ENCODE measurements around the gene CHIA. TPM values are rescaled to one million over a fixed set of nuclear protein-coding genes. Genes with fewer than 3 reads are reported as not detected.
"Not testable (repeated sequence)": the region's sequence is repeated elsewhere in the genome, so short reads cannot be mapped to it uniquely, and the experiment has no call there.

Gene CHIA
- total RNA-seq, 2 experiments from 2014 or later, result not detected

- intact Hi-C loops (cut with micrococcal nuclease), result no loop called here
- Mint-ChIP-seq H3K9me3 (no peaks in the 10 kb centered on the region), H3K4me3 (peak overlapping the region; percentile 78), H3K27ac (peak overlapping the region; percentile 30), H3K4me1 (ENCODE audit: low read depth) (peaks cover 9% of the 10 kb centered on the region), H3K36me3 (no peaks in the 10 kb centered on the region), H3K27me3 (no peaks in the 10 kb centered on the region)
- ChIA-PET POLR2A (interaction anchor here (0.6 to 1.5 kb wide), 5 partner anchors 12 to 146 kb away, joined by 3 read pairs; partner anchors contain the start of gene DENND2D), CTCF (interaction anchor here (0.7 to 3.6 kb wide), 12 partner anchors 13 to 401 kb away, joined by 3 to 15 read pairs (median 4); no protein-coding TSS in a partner anchor)
- peak; percentile 89 for DNase-seq
Measured at GRCh38 chr1:111346089-111346885, 55.6 kb downstream of the CHIA start.

DNA sequence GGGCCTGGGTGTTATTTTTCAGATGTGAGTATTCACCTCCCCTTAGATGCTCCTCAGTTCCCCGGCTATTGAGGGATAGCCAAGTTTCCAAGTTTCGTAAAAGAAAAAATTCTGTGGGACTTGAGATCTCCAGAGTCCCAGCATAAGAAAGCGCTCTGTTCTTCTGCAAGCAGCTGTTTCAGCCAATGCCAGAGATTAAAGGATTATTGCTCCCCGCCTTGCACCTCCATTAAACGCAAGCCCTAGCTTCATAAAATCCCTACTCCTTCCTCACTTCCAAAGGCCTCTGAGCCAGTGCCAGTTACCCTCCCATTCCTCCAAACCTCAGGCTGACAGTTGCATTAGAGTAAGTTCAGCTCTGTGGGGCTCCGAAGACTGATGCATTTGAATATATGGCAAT, 56.4 kb downstream of the CHIA start:
- Mint-ChIP-seq H3K36me3 (no peaks in the 10 kb centered on the region), H3K27ac (no peak overlapping the region), H3K27me3 (no peaks in the 10 kb centered on the region), H3K4me1 (ENCODE audit: low read depth) (peaks cover 9% of the 10 kb centered on the region), H3K9me3 (no peaks in the 10 kb centered on the region), H3K4me3 (peak overlapping the region; percentile 78)
- intact Hi-C loops (cut with micrococcal nuclease), result no loop called here
- ChIA-PET POLR2A (interaction anchor here (1.5 kb wide), 1 partner anchor 126 kb away, joined by 3 read pairs; no protein-coding TSS in a partner anchor), CTCF (interaction anchor here (1.2 to 3.6 kb wide), 4 partner anchors 13 to 124 kb away, joined by 3 to 15 read pairs (median 6); no protein-coding TSS in a partner anchor)
- DNase-seq, result no peak

GRCh38 chr1:111351700-111352099, 61.0 kb downstream of the CHIA start:
- intact Hi-C loops (cut with micrococcal nuclease), result no loop called here
- H3K27me3 Mint-ChIP-seq, result no peaks in the 10 kb centered on the region
- POLR2A ChIA-PET, result no interaction called here
- H3K27ac Mint-ChIP-seq, result no peak overlapping the region
- CTCF ChIA-PET, result interaction anchor here (2.0 kb wide), 1 partner anchor 128 kb away, joined by 7 read pairs; no protein-coding TSS in a partner anchor
- peaks cover 16% of the 10 kb centered on the region for H3K4me1 Mint-ChIP-seq (ENCODE audit: low read depth)
- no peak for DNase-seq
- no peaks in the 10 kb centered on the region for H3K9me3 Mint-ChIP-seq
- no peaks in the 10 kb centered on the region for H3K36me3 Mint-ChIP-seq
- H3K4me3 Mint-ChIP-seq, result no peak overlapping the region

DNA sequence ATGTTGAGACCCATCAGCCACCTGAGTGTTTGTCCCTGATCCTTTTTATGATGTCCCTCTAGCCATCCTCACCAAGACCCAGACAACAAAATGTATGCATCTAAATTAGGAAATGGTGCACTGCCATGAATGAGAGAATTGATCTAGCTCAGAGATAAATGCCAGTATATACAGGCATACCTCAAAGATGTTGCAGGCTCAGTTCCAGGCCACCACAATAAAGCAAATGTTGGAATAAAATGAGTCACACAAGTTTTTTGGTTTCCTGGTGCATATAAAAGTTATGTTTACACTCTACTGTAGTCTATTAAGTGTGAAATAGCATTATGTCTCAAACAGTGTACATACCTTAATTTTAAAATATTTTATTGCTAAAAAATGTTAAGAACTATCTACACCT, 63.9 kb downstream of the CHIA start:
- Mint-ChIP-seq H3K27me3 (no peaks in the 10 kb centered on the region), H3K36me3 (no peaks in the 10 kb centered on the region), H3K9me3 (no peaks in the 10 kb centered on the region), H3K27ac (no peak overlapping the region), H3K4me1 (ENCODE audit: low read depth) (peaks cover 11% of the 10 kb centered on the region), H3K4me3 (no peak overlapping the region)
- ChIA-PET POLR2A (no interaction called here), CTCF (no interaction called here)
- intact Hi-C loops (cut with micrococcal nuclease), result no loop called here
- no peak for DNase-seq

DNA sequence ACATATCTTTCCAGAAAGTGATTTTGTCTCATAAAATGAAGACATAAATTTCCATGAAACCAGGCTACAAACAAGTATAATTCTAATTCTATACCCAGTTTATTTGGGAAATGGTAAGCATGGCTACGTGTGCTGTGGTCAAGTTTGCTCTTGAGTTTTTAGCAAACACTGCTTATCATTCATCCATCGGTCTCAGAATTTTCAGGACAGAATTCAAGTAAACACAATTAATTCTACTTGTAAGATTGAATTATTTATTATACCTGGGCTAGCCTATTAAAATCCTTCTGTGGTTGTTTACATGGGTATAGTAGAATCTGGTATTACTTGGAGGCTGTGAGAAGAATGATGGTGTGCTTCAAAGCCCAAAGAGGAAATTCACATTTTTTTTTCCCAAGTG, 68.3 kb downstream of the CHIA start:
- Mint-ChIP-seq H3K9me3 (no peaks in the 10 kb centered on the region), H3K27ac (no peak overlapping the region), H3K4me1 (ENCODE audit: low read depth) (peaks cover 11% of the 10 kb centered on the region), H3K4me3 (no peak overlapping the region), H3K36me3 (no peaks in the 10 kb centered on the region), H3K27me3 (peaks cover 2% of the 10 kb centered on the region)
- ChIA-PET POLR2A (no interaction called here), CTCF (interaction anchor here (0.6 kb wide), 1 partner anchor 386 kb away, joined by 3 read pairs; no protein-coding TSS in a partner anchor)
- intact Hi-C loops (cut with micrococcal nuclease), result no loop called here
- DNase-seq, result no peak

DNA sequence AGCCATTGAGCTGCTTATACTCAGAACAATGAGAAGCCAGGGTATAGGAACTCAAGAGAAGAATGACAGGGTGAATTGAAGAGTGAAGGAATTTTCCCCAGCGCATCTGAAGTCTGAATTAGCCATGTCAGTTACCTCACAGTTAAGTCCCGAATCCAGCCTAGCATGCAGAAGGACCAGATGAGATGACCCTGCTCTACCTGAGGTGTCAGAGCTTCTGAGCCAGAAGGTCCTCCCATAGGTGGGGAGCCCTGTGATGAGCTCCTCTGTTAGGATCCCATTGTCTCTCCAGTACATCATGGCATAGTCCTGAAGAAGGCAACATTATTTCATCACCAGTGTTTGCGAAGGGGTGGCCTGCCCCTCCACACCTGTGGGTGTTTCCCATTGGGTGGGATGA, 68.7 kb downstream of the CHIA start:
- Mint-ChIP-seq H3K27me3 (peaks cover 3% of the 10 kb centered on the region), H3K36me3 (no peaks in the 10 kb centered on the region), H3K9me3 (no peaks in the 10 kb centered on the region), H3K4me1 (ENCODE audit: low read depth) (peaks cover 8% of the 10 kb centered on the region), H3K27ac (no peak overlapping the region), H3K4me3 (no peak overlapping the region)
- ChIA-PET POLR2A (no interaction called here), CTCF (interaction anchor here (0.6 kb wide), 1 partner anchor 385 kb away, joined by 3 read pairs; no protein-coding TSS in a partner anchor)
- intact Hi-C loops (cut with micrococcal nuclease), result no loop called here
- no peak for DNase-seq

DNA sequence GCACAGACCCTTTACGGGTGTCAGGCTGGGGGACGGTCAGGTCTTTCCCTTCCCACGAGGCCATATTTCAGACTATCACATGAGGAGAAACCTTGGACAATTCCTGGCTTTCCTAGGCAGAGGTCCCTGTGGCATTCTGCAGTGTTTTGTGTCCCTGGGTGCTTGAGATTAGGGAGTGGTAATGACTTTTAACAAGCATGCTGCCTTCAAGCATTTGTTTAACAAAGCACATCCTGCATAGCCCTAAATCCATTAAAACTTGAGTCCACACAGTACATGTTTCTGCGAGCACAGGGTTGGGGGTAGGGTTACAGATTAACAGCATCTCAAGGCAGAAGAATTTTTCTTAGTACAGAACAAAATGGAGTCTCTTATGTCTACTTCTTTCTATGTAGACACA, 69.6 kb downstream of the CHIA start:
- H3K4me3 Mint-ChIP-seq; DNase-seq; POLR2A ChIA-PET; CTCF ChIA-PET; H3K27me3 Mint-ChIP-seq; H3K36me3 Mint-ChIP-seq; H3K4me1 Mint-ChIP-seq (ENCODE audit: low read depth); H3K27ac Mint-ChIP-seq; H3K9me3 Mint-ChIP-seq; intact Hi-C loops (cut with micrococcal nuclease): not testable (repeated sequence)

DNA sequence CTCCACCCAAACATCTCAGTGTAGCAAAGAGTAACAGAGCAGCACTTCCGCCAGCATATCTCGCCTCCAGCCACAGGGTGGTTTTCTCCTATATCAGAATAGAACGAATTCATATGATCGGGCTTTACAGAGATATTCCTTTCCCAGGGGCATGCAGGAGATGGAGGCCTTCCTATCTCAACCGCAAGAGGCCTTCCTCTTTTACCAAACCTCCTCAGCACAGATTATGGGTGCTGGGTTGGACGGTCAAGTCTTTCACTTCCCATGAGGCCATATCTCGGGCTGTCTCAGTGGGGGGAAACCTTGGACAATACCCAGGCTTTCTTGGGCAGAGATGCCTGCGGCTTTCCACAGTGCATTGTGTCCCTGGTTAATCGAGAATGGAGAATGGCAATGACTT, 71.1 kb downstream of the CHIA start:
- intact Hi-C loops (cut with micrococcal nuclease), result no loop called here
- ChIA-PET POLR2A (no interaction called here), CTCF (no interaction called here)
- H3K27ac Mint-ChIP-seq, result no peak overlapping the region
- H3K4me1 Mint-ChIP-seq (ENCODE audit: low read depth), result no peaks in the 10 kb centered on the region
- no peak for DNase-seq
- peaks cover 15% of the 10 kb centered on the region for H3K27me3 Mint-ChIP-seq
- no peaks in the 10 kb centered on the region for H3K36me3 Mint-ChIP-seq
- H3K4me3 Mint-ChIP-seq, result no peak overlapping the region
- no peaks in the 10 kb centered on the region for H3K9me3 Mint-ChIP-seq

DNA sequence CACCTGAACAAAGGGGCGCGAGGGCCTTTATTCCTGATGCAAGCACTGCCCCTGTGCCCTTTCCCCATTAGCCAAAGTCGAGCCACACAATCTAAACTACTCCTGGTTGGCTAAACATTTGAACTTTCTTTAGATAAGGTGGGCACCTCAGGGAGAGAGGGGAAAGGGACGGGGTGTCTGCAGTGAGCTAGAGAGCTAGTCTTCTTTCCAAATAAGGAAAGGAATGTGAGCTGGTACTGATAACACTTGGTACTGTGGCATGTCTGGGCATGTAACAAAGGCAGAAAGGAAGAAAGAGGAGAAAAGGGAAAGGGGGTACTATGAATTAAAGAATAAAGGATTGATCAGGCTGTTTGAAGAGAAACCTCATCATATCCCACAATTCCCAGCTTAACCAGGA, 74.0 kb downstream of the CHIA start:
- CTCF ChIA-PET, result no interaction called here
- Mint-ChIP-seq H3K27me3 (peaks cover 25% of the 10 kb centered on the region), H3K27ac (no peak overlapping the region)

GRCh38 chr1:111366256-111366655, 75.6 kb downstream of the CHIA start:
- no peaks in the 10 kb centered on the region for H3K36me3 Mint-ChIP-seq
- no peak overlapping the region for H3K27ac Mint-ChIP-seq
- H3K4me1 Mint-ChIP-seq (ENCODE audit: low read depth), result no peaks in the 10 kb centered on the region
- peaks cover 27% of the 10 kb centered on the region for H3K27me3 Mint-ChIP-seq
- H3K9me3 Mint-ChIP-seq, result no peaks in the 10 kb centered on the region
- no peak overlapping the region for H3K4me3 Mint-ChIP-seq
- CTCF ChIA-PET, result interaction anchor here (1.2 to 1.4 kb wide), 2 partner anchors 10 to 34 kb away, joined by 3 read pairs; no protein-coding TSS in a partner anchor
- POLR2A ChIA-PET, result no interaction called here
- intact Hi-C loops (cut with micrococcal nuclease), result no loop called here
- DNase-seq, result no peak

More for the DNA sequence above, 74.0 kb downstream of the CHIA start:
- Mint-ChIP-seq H3K4me1 (ENCODE audit: low read depth) (no peaks in the 10 kb centered on the region), H3K9me3 (no peaks in the 10 kb centered on the region), H3K36me3 (no peaks in the 10 kb centered on the region), H3K4me3 (no peak overlapping the region)
- intact Hi-C loops (cut with micrococcal nuclease), result no loop called here
- DNase-seq, result no peak
- POLR2A ChIA-PET, result no interaction called here

DNA sequence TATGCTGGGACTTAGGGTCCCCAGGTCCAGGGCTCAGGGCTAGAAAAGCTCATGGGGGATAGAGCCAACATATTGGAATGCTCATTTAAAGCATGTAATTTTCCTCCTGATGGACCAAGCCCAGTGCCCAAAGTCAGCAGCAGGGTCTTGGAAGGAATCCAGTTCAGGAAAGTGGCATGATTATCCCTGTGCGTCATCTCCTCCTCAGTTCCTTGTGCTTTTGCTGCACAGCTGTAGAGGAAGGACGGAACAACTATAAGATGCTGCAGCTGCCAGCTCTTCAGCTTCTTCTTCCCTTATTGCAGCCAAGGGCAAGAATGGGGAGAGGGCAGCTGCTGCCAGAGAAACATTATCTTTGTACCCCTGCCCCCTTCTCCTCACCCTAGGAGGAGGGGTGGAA, 78.5 kb downstream of the CHIA start:
- Mint-ChIP-seq H3K36me3 (no peaks in the 10 kb centered on the region), H3K9me3 (no peaks in the 10 kb centered on the region), H3K4me1 (ENCODE audit: low read depth) (no peaks in the 10 kb centered on the region), H3K27me3 (peaks cover 26% of the 10 kb centered on the region), H3K4me3 (no peak overlapping the region), H3K27ac (no peak overlapping the region)
- no peak for DNase-seq
- CTCF ChIA-PET, result interaction anchor here (0.8 kb wide), 1 partner anchor 392 kb away, joined by 3 read pairs; no protein-coding TSS in a partner anchor
- intact Hi-C loops (cut with micrococcal nuclease), result no loop called here
- POLR2A ChIA-PET, result no interaction called here

DNA sequence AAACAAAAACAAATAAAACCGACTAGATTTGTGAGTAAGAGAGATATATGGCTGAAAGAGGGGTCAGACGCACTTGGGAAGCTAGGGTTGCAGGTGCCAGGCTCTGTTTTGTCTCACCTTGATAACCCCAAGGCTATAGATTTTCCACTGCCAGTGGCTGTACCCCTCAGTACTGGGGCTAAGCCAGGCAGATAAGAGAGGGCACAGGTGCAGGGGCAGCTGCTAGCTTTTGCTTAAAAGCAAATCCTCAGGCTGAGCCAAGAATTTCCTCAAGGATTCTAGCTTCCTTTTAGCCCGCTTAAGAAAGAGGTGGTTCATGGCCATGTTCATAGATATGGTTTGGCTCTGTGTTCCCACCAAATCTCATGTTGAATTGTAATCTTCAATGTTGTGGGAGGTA, 79.0 kb downstream of the CHIA start:
- intact Hi-C loops (cut with micrococcal nuclease), result no loop called here
- peaks cover 25% of the 10 kb centered on the region for H3K27me3 Mint-ChIP-seq
- DNase-seq, result no peak
- no peak overlapping the region for H3K27ac Mint-ChIP-seq
- H3K4me1 Mint-ChIP-seq (ENCODE audit: low read depth), result no peaks in the 10 kb centered on the region
- H3K4me3 Mint-ChIP-seq, result no peak overlapping the region
- CTCF ChIA-PET, result interaction anchor here (0.8 kb wide), 1 partner anchor 391 kb away, joined by 3 read pairs; no protein-coding TSS in a partner anchor
- H3K9me3 Mint-ChIP-seq, result no peaks in the 10 kb centered on the region
- POLR2A ChIA-PET, result no interaction called here
- no peaks in the 10 kb centered on the region for H3K36me3 Mint-ChIP-seq

Measured in activated CD4-positive, alpha-beta memory T cell treated with anti-CD3 and anti-CD28 coated beads for 36 hours (primary cell).